Hindlimb muscle (tissue), 1 donor: ENCODE measurements around the gene UBASH3B. TPM values are rescaled to one million over a fixed set of nuclear protein-coding genes. Genes with fewer than 3 reads are reported as not detected.

Experiments
- DNase-seq: peaks from one replicate; pipeline ENCODE4 v3.0.0-alpha.2; 2013
- polyA plus RNA-seq: library from polyadenylated mRNA; unstranded; fragments of 120-200 nt; gene quantifications from one replicate; pipeline ENCODE4 v1.2.1, GENCODE V29; 2013; ENCODE audit not compliant: insufficient read length

UBASH3B gene
- polyA plus RNA-seq, 1 donor: 2.9 TPM

DNA sequence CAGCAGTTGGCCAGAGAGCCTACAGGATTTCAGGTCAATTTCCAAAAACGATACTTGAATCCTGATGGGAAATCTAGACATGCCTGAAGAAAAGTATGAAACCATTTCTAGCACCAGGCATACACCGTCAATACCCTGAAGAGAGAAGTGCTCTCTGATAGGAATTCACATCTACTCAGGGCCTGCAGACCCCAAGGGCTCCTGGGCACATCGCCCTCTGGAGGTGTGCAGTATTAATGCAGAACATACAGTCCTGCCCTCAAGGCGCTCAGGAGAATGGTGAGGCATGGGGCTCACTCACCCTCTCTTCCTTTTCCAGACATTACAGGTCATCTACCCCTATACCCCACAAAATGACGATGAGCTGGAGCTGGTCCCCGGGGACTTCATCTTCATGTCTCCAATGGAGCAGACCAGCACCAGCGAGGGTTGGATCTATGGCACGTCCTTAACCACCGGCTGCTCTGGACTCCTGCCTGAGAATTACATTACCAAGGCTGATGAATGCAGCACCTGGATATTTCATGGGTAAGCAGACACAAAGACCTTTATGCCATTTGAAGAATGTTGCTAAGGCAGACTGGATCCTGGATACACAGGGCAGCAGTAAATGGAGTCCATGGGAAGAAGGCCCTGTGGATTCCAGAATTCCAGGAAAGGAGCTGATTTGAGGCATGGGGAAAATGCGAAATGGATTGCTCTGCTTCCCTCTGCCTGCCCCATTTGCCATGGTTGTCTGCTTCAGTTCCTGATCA is 133.4 kb downstream of the UBASH3B start:
- DNase-seq: no peak

DNA sequence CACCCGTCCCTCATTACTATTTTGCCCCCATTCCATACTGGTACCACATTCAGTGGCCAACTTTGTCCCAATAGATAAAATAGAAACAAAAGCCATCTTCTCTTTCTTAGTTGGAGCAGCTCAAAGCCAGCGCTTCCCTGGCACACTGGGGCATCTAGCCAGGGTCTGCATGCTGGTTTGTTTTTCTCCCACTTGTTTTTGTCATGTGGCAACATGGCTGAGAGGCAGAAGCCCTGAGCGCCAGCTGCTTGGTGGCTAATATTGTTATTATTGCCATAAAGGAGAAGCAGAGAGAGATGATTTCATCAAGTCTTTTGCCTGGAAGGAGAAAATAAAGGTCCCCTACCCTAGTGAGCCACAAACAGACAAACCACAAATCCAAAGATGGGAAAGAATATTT is 134.4 kb downstream of the UBASH3B start:
- no peak for DNase-seq

DNA sequence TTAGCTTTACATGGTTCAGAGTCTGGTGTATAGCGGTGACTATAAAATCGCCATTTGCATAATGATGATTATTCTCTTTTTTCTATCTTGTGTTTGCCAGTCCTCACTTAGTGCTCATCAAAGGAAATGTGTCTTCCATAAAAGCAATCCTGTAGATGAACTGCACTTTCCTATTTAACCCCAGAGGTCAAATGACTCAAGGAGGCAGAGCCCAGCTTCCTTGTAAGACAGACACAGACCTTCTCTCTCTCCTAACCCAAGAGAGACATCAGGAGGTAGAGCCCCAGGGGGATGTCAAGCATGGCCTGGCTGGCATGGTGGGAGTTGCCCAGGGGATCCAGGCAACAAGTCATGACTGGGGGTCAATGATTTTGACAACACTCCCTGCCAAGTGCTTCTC is 135.9 kb downstream of the UBASH3B start:
- no peak for DNase-seq

DNA sequence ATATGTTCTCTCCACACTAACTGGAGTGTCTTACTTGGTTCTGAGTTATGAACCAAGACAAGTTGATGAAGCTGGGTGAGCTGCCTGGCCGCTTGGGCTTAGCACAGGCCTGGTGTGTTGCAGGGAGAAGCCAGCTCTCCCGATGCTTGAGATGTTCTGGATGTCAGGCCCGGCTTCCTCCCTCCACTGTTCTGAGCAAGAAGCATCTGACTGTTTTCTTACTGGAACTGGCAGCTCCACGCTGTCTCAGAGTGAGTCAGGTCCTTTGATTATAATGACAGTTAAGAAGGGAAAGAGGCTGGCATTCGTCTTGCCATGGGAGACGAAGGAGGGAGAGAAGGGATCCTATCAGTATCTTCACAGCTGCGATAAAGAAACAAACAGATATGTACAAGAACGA is 136.3 kb downstream of the UBASH3B start:
- DNase-seq: no peak

DNA sequence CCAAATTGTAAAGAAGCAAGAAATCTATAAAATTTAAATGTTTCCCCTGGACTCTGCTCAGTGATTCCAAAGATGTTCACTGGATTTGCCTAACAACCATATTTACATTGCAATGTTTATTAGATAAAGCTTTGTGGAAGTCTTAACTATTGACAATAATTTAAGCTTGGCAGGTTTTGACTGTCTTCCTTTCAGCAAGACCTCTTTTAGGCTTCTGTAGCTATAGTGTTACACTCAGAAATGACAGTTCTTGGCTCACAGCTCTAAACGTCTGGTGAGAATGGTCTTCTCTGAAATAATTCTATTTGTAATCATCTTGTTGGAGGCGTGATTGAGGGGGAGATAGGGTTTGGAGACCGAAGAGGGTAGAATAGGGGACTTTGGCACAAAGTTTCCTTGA is 138.0 kb downstream of the UBASH3B start:
- DNase-seq: no peak

DNA sequence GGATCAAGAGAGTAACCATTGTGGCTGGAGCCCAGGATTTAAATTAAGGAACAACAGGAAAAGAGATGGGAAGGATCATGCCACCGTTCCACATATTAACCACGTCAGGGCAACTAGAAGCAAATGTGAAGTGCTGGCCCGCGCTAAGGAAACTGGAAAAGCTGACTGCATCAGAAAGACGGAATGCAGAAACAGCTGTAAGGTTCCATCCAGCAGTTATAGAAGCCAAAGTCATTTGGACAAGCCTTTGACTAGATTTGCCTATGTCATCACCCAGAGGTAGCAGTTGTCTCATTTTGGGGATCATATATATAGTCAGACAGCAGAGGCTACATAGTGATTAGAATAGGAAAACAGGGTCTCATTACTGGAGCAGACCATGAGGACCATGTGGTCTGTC is 139.8 kb downstream of the UBASH3B start:
- DNase-seq: no peak

DNA sequence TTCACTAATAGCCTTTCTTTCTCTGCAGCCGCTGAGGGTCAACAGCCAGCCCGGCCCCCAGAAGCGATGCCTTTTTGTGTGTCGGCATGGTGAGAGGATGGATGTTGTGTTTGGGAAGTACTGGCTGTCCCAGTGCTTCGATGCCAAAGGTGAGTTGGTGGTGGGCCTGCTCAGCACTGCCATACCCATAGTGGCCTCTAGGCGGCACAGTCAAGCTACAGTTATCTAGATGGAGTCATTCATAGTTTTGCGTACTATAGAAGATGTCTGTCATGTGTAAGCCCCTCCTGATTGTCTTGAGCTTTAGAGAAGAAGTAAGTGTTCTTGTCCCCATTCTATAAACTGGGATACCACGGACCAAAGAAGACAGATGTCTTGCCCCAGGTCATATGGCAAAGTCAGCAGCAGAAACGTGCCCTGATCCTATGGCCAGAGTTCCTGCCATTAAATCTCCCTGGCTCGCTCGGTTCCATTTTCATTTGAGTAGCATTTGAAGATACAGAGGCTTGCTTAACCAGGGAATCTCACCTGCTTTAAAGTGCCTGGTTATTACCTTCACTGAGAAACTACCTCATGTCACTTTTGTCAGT is 140.7 kb downstream of the UBASH3B start:
- DNase-seq: no peak

DNA sequence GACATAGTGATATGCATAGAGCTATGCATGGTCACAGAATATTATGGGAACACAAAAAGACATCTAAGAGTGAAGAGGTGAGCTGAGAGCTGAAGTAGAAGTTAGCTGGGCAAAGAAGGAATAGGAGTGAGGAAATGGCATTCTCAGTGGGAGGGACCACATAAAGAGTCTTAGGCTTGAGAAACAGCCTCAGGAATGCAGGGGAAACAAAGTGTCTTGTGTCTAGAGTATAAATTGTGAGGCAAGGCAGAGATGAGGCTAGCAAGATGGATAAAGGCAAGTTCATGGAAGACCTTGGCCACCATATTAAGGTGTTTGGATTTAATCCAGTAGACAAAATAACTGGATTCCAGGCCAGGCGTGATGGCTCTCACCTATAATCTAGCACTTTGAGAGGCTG is 142.1 kb downstream of the UBASH3B start:
- DNase-seq: no peak

DNA sequence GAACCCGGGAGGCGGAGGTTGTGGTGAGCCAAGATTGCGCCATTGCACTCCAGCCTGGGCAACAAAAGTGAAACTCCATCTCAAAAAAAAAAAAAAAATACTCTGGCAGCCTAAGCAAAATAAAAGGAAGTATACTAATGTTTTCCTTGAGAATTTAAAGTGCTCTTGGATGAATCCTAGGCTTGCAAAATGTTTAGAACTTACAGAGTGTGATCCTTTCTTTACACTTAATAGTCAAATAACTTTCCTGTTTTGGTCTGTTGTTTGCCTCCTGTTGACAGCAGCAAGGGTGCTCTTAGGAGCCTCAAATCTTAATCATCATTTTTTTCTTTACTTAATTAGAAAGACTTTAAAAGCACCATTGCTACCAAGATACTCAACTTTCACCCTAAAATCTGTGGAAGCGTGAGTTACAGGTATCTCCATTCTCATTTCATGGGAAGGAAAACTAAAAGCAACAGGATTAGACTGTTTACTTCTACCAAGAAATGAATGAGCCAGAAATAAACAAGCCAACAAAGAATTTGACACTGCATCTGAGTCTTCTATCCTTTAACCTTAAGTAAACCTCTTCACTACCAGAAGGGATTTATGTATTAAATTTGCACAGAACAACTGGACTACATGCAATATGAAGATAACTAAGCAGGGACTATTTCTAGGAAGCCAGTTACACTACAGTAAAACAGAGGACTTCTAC is 144.0 kb downstream of the UBASH3B start:
- no peak for DNase-seq

DNA sequence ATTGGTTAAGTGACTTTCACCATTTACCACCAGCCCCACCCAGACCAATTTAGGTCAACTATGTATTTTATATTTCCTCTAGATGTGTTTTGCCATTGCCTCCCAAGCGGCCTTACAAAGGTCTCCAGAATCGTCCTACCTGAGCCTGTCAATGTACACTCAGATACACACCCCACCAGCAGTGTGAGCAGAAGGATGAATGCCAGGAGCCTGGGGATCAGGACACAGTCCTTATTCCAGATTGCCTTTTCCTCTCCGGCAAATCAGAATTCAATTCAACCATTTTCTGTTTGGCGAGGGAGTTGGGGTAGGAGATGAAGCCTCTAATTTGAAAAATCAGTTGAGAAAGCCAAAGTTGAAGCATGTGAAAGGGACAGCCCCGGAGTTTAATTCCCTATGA is 147.4 kb downstream of the UBASH3B start:
- DNase-seq: no peak

DNA sequence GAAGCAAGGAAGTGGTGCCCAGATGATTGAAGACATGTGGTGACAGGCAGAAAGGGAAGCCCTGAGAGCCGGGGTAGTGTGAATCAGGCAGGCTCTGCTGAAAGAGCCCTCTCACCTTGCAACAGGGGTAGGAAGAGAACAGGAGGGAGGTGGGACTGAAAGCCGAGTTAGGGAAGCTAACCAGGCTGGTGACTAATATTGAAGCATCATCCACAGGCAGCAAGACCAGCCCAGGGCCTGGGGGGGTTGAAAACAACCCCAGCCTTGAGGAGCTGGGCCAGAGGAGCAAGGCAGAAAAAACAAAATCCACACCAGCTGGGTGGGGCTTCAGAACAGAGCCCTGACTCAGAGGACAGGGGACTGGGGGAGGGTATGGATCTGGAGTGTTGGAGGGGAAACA is 147.8 kb downstream of the UBASH3B start:
- no peak for DNase-seq

DNA sequence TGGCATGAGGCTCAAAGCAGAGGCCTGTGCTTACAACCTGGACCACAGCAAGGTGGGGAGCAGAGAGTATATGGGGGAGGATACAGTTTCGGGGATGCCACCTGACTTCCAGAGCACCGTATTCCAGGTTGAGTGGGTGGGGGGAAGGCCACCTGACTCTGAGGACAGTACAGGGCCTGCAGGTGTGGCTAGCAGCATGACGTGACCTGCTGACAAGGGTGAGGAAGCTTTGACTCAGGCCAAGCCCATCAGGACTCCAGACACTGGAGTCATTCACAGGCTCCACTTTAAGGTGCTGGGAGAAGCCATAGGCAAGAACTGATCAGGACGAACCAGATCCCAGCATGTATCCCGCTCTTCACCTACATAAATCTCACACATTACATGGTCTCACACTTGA is 148.2 kb downstream of the UBASH3B start:
- no peak for DNase-seq

DNA sequence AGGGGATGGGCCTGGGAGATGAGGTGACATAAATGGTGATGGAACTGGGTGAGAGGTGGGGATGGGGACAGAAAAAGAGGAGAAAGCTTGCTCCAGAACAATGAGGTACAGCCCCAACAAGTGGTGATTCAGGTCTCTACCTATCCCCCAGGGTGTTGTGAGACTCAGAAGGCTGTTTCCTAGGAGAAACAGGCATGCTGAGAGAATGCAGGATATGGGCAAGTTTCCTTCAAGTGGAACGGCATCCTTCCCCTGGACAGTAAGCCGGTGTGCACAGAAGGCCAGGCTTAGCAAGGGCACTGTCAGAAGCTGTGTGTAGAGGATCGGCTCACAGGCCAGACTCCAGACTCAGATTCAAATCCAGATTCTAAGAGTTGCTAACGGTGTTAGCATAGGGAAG is 148.6 kb downstream of the UBASH3B start:
- no peak for DNase-seq

DNA sequence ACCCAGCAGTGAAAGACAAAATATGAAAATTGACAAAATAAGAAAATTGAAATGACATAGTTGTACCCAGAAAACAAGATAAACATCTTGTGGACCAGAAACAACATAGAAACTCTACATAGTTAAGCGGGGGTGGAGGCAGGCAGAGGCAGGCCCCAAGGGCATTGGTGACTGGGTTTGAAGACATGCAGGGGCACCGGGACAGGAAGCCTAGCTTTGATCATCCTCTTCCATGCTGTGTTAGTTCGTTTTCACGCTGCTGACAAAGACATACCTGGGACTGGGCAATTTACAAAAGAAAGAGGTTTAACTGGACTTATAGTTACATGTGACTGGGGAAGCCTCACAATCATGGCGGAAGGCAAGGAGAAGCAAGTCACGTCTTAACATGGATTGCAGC is 149.3 kb downstream of the UBASH3B start:
- DNase-seq: no peak

DNA sequence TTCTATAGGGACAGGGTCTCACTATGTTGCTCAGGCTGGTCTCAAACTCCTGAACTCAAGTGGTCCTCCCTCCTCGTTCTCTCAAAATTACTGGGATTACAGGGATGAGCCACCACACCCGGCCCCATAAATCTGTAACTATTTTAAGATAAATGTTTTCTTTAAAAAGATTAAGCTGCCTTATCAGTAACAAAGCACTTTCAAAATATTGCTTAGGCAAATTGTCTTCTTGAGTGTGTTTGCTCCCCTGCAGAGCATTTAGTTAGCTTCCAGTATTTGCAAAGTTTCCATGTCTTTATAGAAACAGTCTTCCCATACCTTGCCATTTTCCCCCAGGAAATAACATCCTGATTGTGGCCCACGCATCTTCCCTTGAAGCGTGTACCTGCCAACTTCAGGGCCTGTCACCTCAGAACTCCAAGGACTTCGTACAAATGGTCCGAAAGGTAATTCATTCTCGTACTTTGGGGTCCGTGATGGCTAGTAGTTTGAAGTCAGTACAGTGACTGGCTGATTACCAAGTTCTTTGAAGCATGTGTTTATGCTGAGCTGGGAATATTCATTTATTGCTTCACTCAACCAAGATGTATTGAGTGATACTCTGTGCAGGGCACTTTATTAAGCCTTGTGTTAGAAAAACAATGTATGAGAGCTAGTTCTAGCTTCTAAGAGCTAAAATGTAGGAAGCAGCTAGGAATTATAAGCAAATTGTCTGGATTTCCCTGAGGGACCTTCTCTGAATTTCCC is 152.4 kb downstream of the UBASH3B start:
- no peak for DNase-seq

DNA sequence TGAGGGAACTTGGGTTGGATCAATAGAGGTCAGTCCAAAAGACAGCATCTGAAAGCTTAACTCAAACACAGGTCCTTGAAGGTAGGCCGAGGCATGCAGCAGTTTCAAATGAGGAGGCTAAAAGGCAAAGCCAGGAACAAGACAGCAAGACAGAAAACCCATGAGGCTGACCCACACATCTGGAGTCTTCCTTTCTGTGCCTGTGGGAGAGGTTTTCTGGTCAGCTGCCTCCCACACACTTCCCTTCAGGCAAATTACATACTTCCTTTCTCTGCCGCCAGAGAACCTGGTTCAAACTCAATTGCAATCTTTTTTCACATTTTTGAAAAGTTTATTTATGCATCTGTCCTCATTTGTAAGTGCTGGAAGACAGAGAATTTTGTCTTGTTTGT is 153.0 kb downstream of the UBASH3B start:
- DNase-seq: peak; percentile 65

DNA sequence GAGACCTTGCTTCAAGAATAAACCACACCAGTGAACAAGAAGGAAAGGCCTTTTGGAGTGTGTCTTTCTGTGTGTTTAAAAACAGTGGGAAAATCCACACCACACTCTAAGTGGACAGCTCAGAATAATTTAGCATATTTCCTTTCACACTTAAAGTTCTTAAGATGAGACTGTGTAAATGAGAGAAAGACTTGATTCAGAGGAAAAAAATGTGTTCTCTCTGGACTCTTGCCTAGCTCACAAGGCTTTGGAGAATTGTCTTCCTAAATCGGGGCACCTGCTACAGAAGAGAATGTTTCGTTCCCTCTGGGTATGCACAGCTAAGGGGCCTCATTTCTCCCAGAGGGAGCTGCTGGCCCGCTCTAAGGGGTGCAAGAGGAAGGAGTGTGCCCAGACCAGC is 154.3 kb downstream of the UBASH3B start:
- no peak for DNase-seq

DNA sequence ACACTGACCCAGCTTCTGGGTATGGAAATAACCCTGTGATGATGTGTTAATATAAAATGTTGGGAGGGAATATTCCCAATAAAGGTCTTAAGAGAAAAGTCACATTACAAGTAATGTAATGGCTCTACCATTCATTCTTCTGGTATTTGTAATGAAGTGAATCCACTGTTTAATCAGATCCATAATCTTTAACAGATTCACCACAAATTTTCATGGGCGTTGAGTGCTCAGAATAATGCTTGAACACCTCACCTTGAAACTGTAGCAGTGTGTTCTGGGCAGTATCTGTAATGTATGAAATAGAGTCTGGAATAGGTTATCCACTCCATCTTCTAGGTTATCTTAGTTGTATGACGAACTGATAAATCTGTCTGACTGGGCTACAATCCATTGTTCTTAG is 156.2 kb downstream of the UBASH3B start:
- DNase-seq: no peak

DNA sequence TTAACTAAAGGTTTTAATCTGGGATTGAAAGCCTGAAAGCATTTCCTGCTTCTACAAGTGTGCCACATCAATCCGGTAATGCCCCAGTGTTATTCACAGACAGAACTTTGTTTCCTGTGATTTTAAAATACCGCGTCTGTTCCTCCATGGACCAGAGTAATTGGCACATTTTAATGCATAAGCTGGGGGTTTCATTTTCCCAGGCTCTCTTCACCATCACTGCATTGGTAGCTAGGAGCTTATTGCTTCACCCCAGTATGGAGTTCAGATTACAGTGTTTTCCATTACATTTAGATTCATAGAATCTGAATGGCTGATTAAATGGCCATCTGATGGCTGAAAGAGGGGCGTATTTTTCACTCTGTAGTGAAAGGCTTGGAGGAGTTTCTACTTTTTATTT is 157.1 kb downstream of the UBASH3B start:
- no peak for DNase-seq

DNA sequence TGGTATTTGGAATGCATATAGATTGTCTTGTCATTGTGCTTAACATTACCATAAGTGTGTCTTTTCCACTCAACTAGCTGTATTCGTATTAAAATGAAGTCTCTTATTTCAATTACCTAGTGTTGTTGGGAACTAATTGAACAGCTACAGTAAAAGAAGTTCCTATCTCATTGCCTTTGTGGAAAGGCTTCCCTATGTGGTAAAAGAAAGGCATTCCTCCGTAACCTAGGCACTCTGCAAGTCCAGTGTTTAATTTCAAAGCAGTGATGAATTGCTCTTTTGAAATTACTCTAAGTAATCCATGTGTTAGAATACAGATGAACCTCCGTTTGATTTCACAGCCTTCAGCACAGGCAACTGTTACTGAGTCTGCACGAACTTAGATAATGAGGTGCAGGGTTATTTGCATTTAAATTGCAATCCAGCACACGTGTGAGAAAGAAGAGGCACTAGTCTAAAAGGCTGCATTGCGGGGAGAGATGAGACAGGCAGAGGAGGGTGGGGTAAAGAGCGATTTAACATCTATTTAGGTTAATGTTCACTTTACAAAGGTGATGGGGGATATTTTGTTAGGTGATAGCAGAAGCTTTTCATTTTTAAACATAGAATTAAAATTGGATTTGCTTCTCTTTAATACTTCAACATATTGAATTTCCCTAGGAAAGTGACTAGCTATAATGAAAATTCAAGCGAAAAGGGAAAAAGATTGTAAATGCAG is 157.8 kb downstream of the UBASH3B start:
- no peak for DNase-seq

DNA sequence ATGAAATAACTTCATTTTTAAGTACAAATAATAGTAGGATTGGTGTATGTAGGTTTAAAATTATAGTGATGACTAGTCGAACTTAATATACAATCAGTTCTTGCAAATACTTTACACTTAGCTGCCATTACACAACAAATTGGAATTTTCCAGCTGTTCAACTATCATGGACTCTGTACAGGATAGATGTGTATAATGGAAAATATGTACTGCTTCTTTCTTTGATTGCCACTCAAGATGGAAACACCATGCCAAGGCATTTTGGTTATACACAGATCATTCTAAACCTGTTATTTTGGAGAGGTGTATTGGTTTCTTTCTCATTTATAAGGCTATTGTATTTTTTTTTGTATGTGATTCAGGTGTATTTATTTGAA is 158.4 kb downstream of the UBASH3B start:
- no peak for DNase-seq

DNA sequence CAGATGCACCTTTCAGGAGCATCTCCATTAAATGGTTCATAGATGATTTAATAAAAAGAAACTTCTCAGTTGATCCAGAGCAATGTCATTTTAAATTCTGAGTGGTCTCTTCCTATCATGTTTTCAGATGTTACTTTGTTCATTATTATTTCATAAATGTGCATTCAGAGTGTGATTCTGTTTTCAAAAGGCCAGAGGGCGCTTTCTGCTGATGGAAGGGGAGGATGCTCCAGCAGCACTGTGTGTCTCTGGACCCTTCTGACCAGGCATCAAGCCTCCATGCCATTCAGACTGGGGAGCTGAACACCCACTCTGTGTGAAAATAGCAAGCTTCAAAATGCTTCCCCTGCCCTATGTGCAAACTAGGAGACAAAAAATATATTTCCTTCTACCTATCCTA is 158.9 kb downstream of the UBASH3B start:
- DNase-seq: no peak

DNA sequence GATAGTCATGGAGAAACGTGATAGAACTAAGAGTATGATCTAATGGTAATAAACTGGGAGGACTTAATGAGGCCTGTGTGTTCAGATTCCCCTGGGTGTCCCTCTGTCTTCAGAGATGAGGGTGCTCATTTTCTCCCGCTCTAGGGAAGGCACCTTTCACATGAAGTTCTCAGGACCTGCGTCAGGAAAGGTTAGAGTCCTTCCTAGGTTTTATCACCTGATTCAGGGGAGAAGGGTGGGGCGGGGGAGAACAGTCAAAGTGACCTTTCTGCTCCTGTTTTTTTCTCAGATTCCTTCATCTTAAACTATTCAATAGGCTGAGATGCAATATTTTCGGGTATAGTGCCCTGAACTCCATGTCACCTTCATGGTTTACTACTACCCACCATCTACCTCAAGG is 160.4 kb downstream of the UBASH3B start:
- no peak for DNase-seq
